Parathyroid adenoma (tissue), 2 donors: ENCODE results near the gene TRIM40.

ENCODE experiments used
- H2AFZ ChIP-seq: fragments of 300-600 bp; sonication (generic); one replicate; pipeline ENCODE4 v1.7.0; 2017; ENCODE audit warnings: antibody characterized with exemption, mild to moderate bottlenecking
- H3K27ac ChIP-seq: fragments of 300-600 bp; sonication (generic); one replicate; pipeline ENCODE4 v1.7.0; 2017
- H3K27me3 ChIP-seq: fragments of 300-600 bp; sonication (generic); one replicate; pipeline ENCODE4 v1.7.0; 2017; ENCODE audit warnings: low read length; ENCODE audit not compliant: control insufficient read depth, insufficient read depth
- H3K36me3 ChIP-seq: fragments of 300-600 bp; sonication (generic); one replicate; pipeline ENCODE4 v1.7.0; 2017; ENCODE audit warnings: low read length; ENCODE audit not compliant: control insufficient read depth, insufficient read depth
- H3K4me1 ChIP-seq: fragments of 300-600 bp; sonication (generic); one replicate; pipeline ENCODE4 v1.7.0; 2017; ENCODE audit warnings: control low read depth
- H3K4me2 ChIP-seq: fragments of 300-600 bp; sonication (generic); one replicate; pipeline ENCODE4 v1.7.0; 2017; ENCODE audit warnings: low read length
- H3K4me3 ChIP-seq: fragments of 300-600 bp; sonication (generic); one replicate; pipeline ENCODE4 v1.7.0; 2017; ENCODE audit warnings: low read depth, low read length
- H3K79me2 ChIP-seq: fragments of 300-600 bp; sonication (generic); one replicate; pipeline ENCODE4 v1.7.0; 2017; ENCODE audit warnings: control low read depth
- H3K9ac ChIP-seq: fragments of 300-600 bp; sonication (generic); one replicate; pipeline ENCODE4 v1.7.0; 2017; ENCODE audit warnings: mild to moderate bottlenecking
- H3K9me3 ChIP-seq: fragments of 300-600 bp; sonication (generic); one replicate; pipeline ENCODE4 v1.7.0; 2017; ENCODE audit warnings: low read length; ENCODE audit not compliant: control insufficient read depth
- CTCF ChIP-seq: fragments of 300-600 bp; sonication (generic); IDR thresholded peaks from one replicate; pipeline ENCODE4 v1.7.0; 2017; ENCODE audit warnings: antibody characterized with exemption, mild to moderate bottlenecking
- donor health status: primary hyperparathyroidism.

TRIM40 gene

GRCh38 chr6:30175765-30176164 lies 39.8 kb downstream of the TRIM40 start:
- H3K9ac ChIP-seq = no peak overlapping the region
- no peak overlapping the region for H3K27ac ChIP-seq
- H2AFZ ChIP-seq = no peak overlapping the region
- no peaks in the 10 kb centered on the region for H3K4me1 ChIP-seq
- H3K9me3 ChIP-seq = no peaks in the 10 kb centered on the region
- no peaks in the 10 kb centered on the region for H3K27me3 ChIP-seq
- no peak overlapping the region for H3K4me3 ChIP-seq
- TF ChIP-seq CTCF = no peak
- no peaks in the 10 kb centered on the region for H3K79me2 ChIP-seq
- no peak overlapping the region for H3K4me2 ChIP-seq
- no peaks in the 10 kb centered on the region for H3K36me3 ChIP-seq

GRCh38 chr6:30178837-30179236 lies 42.9 kb downstream of the TRIM40 start:
- TF ChIP-seq CTCF = no peak
- H3K27me3 ChIP-seq = no peaks in the 10 kb centered on the region
- H3K36me3 ChIP-seq = no peaks in the 10 kb centered on the region
- no peak overlapping the region for H3K9ac ChIP-seq
- H3K27ac ChIP-seq = no peak overlapping the region
- no peak overlapping the region for H3K4me2 ChIP-seq
- H3K79me2 ChIP-seq = no peaks in the 10 kb centered on the region
- H3K4me1 ChIP-seq = no peaks in the 10 kb centered on the region
- H3K4me3 ChIP-seq = no peak overlapping the region
- no peak overlapping the region for H2AFZ ChIP-seq
- H3K9me3 ChIP-seq = no peaks in the 10 kb centered on the region

GRCh38 chr6:30180145-30180544 lies 44.2 kb downstream of the TRIM40 start:
- H3K27me3 ChIP-seq = no peaks in the 10 kb centered on the region
- H2AFZ ChIP-seq = no peak overlapping the region
- no peak overlapping the region for H3K4me3 ChIP-seq
- no peaks in the 10 kb centered on the region for H3K4me1 ChIP-seq
- no peaks in the 10 kb centered on the region for H3K9me3 ChIP-seq
- no peak overlapping the region for H3K9ac ChIP-seq
- H3K27ac ChIP-seq = no peak overlapping the region
- H3K79me2 ChIP-seq = no peaks in the 10 kb centered on the region
- no peak for TF ChIP-seq CTCF
- no peak overlapping the region for H3K4me2 ChIP-seq
- H3K36me3 ChIP-seq = no peaks in the 10 kb centered on the region

- Histone ChIP-seq H3K79me2 (no peaks in the 10 kb centered on the region), H3K27ac (no peak overlapping the region), H3K36me3 (no peaks in the 10 kb centered on the region), H3K9me3 (no peaks in the 10 kb centered on the region), H3K4me3 (no peak overlapping the region), H2AFZ (no peak overlapping the region), H3K4me1 (no peaks in the 10 kb centered on the region), H3K27me3 (no peaks in the 10 kb centered on the region), H3K9ac (no peak overlapping the region), H3K4me2 (no peak overlapping the region)
- no peak for TF ChIP-seq CTCF
Measured at GRCh38 chr6:30184417-30185031, 48.6 kb downstream of the TRIM40 start.

GRCh38 chr6:30185846-30186484 lies 50.0 kb downstream of the TRIM40 start:
- H3K9ac ChIP-seq = no peak overlapping the region
- H2AFZ ChIP-seq = no peak overlapping the region
- no peaks in the 10 kb centered on the region for H3K4me1 ChIP-seq
- H3K79me2 ChIP-seq = no peaks in the 10 kb centered on the region
- H3K4me3 ChIP-seq = no peak overlapping the region
- no peak overlapping the region for H3K4me2 ChIP-seq
- H3K27me3 ChIP-seq = no peaks in the 10 kb centered on the region
- TF ChIP-seq CTCF = no peak
- no peaks in the 10 kb centered on the region for H3K36me3 ChIP-seq
- no peaks in the 10 kb centered on the region for H3K9me3 ChIP-seq
- no peak overlapping the region for H3K27ac ChIP-seq
